ENCODE data around the gene PNMT.
"Not testable (repeated sequence)": the region's sequence is repeated elsewhere in the genome, so short reads cannot be mapped to it uniquely, and the experiment has no call there.

PNMT gene

GRCh38 chr17:39678340-39679116, 10.3 kb downstream of the PNMT start:
- DNase-seq (ENCODE audit: low read depth) = no peak
- H3K4me3 ChIP-seq (ENCODE audit: low read depth, low read length) = no peak overlapping the region

GRCh38 chr17:39679521-39680192, 11.4 kb downstream of the PNMT start:
- DNase-seq (ENCODE audit: low read depth) = no peak
- H3K4me3 ChIP-seq (ENCODE audit: low read depth, low read length) = no peak overlapping the region

DNA sequence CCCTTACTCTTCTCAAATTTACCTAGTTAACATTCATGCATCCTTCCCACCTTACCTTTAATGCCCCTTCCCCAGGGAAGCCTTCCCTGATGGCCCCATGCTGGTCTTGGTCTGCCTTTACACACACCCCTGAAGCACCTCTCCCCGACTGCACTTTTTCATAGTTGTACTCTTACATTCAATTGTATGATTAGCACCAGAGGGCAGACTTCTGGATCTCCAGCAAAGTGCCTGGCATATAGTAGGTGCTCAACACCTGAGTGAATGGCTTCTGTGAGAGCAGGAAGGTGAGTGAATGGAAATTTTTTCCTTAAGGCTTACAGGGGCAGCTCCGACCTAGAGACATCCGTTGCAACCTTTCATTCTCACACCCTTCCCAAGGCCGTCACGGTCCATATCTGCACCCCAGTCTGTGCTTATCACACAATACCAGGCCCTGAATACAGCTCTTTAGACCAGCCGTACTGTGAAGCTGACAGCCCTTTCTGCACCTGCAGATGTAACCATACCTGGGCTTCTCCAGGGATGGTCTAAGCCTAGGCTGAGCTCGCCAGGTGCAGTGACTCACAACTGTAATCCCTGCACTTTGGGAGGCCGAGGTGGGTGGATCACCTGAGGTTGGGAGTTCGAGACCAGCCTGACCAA, 15.2 kb downstream of the PNMT start:
- DNase-seq (ENCODE audit: low read depth) = no peak
- H3K4me3 ChIP-seq (ENCODE audit: low read depth, low read length) = no peak overlapping the region

DNA sequence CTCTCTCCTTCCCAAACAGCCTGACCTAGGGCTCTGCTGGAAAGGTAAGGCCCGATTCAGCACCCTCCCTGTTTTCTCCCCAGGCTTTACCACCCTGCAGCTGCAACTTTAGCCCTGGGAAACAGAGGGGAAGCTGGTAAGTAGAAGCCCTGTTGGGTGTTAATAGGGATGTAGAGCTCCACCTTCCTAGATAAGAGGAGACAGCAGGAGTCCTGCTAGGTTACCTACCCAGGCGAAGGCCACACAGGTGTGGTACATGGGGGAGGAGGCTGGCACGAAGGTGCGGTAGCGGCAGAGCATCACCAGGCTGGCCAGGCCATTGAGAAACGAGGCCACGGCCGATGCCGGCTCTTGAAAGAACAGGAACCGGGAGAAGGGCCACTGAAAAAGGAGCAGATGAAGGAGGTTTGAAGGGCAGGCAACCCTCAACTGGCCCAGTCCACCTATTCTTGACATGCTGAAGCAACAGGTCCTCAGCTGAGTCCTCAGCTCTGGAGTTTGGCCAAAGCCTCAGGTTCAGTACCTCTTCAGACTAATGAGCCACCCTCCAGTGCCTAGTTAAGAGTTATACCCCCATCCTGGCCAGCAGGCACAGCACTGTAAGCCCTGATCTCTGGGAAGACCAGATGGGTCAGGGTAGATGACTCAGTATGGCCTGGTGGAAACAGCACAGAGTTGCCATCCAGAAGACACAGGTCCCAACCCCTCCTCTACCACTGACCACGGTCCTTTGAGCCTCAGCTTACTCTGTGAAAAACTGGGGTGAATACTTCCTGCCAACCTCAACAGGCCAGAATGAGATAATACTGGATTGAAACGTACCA, 16.3 kb downstream of the PNMT start:
- no peak for DNase-seq (ENCODE audit: low read depth)
- H3K4me3 ChIP-seq (ENCODE audit: low read depth, low read length) = no peak overlapping the region

GRCh38 chr17:39687101-39687545, 18.9 kb downstream of the PNMT start:
- no peak for DNase-seq (ENCODE audit: low read depth)
- peak overlapping the region; percentile 73 for H3K4me3 ChIP-seq (ENCODE audit: low read depth, low read length)

DNA sequence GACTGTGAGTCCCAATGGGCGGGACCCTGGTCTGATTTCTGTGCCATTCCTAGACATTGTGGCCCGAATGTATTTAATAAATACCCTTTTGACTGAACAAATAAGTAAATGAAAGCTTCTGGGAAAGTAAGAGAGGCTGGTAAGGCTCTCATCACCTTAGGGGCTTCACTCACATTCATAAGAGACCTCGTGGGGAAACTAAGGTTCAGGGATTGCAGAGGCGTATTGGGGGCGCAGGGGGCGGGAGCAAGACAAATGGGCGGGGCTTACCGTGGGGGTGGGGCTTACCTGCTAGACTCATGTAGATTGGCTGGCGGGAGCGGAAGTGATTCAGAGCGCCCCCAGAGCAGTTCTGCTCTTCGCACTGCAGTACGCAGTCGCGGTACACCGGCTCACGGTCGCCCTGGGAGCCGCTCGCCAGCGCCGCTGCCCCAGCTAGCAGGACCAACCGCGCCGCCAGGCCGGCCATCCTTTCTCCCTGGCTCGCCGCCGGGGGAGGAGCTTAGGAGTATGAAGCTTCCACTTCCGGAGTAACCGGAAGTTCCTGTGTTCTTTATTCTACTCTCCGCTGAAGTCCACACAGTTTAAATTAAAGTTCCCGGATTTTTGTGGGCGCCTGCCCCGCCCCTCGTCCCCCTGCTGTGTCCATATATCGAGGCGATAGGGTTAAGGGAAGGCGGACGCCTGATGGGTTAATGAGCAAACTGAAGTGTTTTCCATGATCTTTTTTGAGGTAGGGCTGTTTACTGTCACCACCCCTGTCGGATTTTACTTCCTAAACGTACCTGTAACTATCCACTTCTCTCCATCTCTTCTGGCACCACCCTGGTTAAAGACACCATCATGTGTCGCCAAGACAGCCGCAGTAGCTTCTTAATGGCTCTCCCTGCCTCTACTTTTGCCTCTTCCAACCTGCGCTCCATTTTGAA, 19.6 kb downstream of the PNMT start, which contains the start of gene PGAP3:
Gene PGAP3 (minus strand): TSS at position 512 of the 929 bp plus-strand sequence. CDS start 43 bp downstream, at position 469.
- H3K4me3 ChIP-seq (ENCODE audit: low read depth, low read length) = peak within 1 kb of the TSS; percentile 73
- DNase-seq (ENCODE audit: low read depth) = peak; percentile 60

DNA sequence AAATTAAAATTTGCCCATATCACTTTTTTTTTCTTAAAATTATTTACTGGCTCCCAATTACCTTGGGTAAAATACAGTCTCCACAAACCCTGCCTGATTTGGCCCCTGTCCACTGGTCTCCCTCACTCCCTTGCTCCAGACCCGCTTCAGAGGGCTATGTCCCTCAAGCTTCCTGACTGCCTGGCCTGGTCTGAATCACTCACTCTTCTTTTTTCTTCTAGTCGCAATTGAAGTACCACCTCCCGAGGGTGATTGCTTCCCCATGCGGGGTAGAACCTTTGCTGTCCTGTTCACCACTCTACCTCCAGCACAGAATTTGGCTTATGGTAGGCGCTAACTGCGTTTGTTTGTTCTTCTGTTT, 20.2 kb downstream of the PNMT start:
- DNase-seq (ENCODE audit: low read depth) = no peak
- peak overlapping the region; percentile 73 for H3K4me3 ChIP-seq (ENCODE audit: low read depth, low read length)

DNA sequence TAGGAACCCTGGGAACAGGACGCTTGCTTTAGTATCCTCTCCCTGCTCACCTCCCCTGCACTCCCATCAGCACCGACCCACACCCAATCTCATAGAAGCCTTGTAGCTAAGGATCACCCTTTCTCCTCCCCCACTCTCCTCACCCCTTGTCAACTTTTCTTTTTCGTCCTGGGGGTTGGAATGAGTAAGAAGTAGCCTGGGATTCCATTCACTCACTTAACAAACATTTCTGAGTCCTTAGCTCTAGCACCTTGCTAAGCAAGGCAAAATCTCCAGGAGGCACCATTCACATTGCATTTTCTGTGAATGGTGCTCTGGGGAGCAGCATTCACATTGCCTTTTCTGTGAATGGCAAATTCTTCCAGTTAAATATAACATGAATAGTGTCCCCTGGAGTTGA, 20.7 kb downstream of the PNMT start:
- DNase-seq (ENCODE audit: low read depth) = no peak
- H3K4me3 ChIP-seq (ENCODE audit: low read depth, low read length) = peak overlapping the region; percentile 73

DNA sequence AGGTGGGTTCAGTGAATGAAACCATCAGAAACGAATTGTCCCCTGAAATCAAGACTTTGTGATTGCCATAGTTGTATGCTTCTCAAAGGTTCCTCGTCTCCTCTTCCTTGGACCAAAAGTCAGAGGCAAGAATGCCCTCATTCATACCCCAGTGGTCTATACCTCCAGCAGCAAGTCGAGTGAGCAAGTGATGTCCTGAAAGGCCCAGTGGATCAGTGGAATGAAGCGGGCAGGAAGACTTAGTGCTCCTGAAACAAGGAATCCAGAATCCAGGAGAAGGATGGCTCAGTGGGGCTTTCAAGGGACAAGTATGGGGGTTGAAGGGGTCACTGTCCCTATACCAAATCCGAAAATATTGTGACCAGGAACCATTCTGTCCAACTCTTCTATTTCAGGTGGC, 26.3 kb downstream of the PNMT start:
- no peak for DNase-seq (ENCODE audit: low read depth)
- no peak overlapping the region for H3K4me3 ChIP-seq (ENCODE audit: low read depth, low read length)

DNA sequence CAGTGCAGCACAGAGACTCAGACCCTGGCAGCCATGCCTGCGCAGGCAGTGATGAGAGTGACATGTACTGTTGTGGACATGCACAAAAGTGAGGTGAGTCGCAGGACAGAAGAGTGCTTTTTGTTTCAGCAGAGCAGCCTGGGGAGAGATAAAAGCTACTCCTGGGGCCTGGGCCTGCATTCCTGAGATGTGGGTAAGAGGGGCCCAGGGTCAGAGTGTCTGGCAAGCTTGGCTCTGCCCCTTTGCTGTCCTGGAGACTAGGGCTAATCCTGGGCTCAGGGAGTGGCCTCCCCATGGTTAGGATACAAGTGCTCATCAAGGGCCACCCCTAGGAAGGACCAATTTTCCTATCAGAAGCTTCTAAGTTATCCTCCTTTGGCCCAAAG, 26.8 kb downstream of the PNMT start:
- DNase-seq (ENCODE audit: low read depth) = no peak
- no peak overlapping the region for H3K4me3 ChIP-seq (ENCODE audit: low read depth, low read length)

GRCh38 chr17:39696731-39697130, 28.5 kb downstream of the PNMT start:
- no peak for DNase-seq (ENCODE audit: low read depth)
- no peak overlapping the region for H3K4me3 ChIP-seq (ENCODE audit: low read depth, low read length)

DNA sequence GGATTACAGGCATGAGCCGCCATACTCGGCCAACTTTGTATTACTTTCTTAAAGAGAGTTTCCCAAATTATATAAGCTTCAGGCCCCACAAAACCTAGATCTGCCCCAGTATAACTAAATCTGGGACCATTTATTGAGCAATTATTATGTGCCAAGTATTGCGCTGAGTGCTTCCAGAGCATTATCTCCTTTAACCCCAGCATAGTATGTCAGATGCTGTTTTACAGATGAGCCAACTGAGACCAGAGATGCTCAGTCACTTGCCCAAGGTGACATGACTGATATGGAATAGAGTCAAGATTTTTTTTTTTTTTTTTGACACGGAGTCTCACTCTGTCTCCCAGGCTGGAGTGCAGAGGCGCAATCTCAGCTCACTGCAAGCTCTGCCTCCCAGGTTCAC, 29.7 kb downstream of the PNMT start:
- no peak overlapping the region for H3K4me3 ChIP-seq (ENCODE audit: low read depth, low read length)
- no peak for DNase-seq (ENCODE audit: low read depth)

DNA sequence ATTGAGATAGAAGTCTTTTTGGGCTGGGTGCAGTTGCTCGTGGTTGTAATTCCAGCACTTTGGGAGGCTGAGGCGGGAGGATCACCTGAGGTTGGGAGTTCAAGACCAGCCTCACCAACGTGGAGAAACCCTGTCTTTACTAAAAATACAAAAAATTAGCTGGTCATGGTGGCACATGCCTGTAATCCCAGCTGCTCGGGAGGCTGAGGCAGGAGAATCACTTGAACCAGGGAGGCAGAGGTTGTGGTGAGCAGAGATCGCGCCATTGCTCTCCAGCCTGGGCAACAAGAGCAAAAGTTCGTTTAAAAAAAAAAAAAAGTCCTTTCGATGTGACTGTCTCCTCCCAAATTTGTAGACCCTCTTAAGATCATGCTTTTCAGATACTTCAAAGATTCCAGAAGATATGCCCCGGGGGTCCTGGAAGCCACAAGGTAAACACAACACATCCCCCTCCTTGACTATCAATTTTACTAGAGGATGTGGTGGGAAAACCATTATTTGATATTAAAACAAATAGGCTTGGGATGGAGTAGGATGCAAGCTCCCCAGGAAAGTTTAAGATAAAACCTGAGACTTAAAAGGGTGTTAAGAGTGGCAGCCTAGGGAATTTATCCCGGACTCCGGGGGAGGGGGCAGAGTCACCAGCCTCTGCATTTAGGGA, 31.0 kb downstream of the PNMT start:
- not testable (repeated sequence) for DNase-seq (ENCODE audit: low read depth)
- peak overlapping the region; percentile 87 for H3K4me3 ChIP-seq (ENCODE audit: low read depth, low read length)

DNA sequence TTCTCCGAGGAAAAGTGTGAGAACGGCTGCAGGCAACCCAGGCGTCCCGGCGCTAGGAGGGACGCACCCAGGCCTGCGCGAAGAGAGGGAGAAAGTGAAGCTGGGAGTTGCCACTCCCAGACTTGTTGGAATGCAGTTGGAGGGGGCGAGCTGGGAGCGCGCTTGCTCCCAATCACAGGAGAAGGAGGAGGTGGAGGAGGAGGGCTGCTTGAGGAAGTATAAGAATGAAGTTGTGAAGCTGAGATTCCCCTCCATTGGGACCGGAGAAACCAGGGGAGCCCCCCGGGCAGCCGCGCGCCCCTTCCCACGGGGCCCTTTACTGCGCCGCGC, 31.5 kb downstream of the PNMT start, which contains the start of gene ERBB2:
Gene ERBB2 (plus strand): TSS at position 247 of the 330 bp plus-strand sequence. CDS start 175 bp downstream, outside the sequence.
- peak within 1 kb of the TSS; percentile 87 for H3K4me3 ChIP-seq (ENCODE audit: low read depth, low read length)
- DNase-seq (ENCODE audit: low read depth) = peak; percentile 47

DNA sequence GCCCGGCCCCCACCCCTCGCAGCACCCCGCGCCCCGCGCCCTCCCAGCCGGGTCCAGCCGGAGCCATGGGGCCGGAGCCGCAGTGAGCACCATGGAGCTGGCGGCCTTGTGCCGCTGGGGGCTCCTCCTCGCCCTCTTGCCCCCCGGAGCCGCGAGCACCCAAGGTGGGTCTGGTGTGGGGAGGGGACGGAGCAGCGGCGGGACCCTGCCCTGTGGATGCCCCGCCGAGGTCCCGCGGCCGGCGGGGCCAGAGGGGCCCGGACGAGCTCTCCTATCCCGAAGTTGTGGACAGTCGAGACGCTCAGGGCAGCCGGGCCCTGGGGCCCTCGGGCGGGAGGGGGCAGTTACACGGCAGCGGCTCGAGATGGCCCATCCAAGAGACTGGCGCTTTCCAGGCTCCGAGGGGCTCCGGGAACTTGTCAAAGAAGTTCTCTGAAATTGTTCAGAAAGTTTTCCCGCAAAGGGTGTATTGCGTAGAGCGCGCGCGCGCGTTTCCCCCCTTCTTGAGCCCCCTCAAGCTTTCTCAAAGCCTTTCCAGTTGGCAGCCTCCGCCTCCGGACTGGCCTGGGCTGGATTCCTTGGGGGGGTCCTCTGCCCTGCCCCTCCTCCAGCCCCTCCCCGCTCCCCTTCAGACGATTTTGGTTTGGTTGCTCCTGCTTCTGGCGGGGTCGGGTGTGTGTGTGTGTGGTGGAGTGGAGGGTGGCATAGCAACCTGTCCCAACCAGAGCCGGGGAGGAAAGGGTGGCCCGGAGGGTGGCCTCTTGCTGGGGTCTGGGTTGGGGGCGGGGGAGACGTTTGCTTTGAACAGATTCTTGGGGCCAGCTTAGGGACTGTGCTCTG, 32.1 kb downstream of the PNMT start:
- peak overlapping the region; percentile 87 for H3K4me3 ChIP-seq (ENCODE audit: low read depth, low read length)
- no peak for DNase-seq (ENCODE audit: low read depth)

- no peak for DNase-seq (ENCODE audit: low read depth)
- peak overlapping the region; percentile 87 for H3K4me3 ChIP-seq (ENCODE audit: low read depth, low read length)
Measured at GRCh38 chr17:39701012-39701783, 32.9 kb downstream of the PNMT start.

Data from skeletal muscle cell (primary cell).